Measurements from ENCODE around the gene NCAPD3. TPM values are rescaled to one million over a fixed set of nuclear protein-coding genes. Genes with fewer than 3 reads are reported as not detected.

Gene NCAPD3
- total RNA-seq, 1 experiment from 2014 or later: 52.2 TPM

DNA sequence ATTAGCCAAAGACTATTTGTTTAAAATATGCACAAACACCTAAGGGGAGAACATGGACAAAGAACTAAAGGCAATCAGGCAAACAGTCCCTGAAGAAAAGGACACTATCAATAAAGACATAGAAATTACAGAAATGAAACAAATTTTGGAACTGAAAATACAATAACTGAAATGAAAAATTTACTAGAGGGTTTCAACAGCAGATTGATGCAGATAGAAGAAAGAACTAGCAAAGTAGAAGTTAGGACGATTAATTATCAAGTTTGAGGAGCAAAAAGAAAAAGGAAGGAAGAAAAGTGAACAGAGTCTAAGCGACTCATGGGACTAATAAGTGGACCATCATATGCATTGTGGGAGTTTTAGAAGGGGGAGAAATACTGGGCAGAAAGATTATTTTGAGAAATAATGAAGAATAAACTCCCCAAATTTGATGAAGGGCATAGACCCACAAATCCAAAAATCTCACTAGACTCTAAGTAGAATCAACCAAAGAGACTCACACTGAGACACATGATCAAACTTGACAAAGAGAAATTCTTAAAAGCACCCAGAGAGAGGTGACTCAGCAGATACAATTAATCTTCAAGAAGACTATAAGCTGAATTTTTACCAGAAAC, 92.0 kb downstream of the NCAPD3 start:
- Histone ChIP-seq H2BK12ac (ENCODE audit: insufficient read length, low read depth, low read length) (no peak overlapping the region), H3K14ac (ENCODE audit: insufficient read depth, low read length) (no peak overlapping the region), H2BK120ac (ENCODE audit: low read depth, low read length, poor library complexity, severe bottlenecking) (no peak overlapping the region), H4K8ac (replicated peaks; ENCODE audit: insufficient read length, low read depth, low read length) (no peak overlapping the region), H3K79me2 (ENCODE audit: insufficient read depth, low read length) (peaks cover 2% of the 10 kb centered on the region; the same call in 1 of the 2 replicates), H2BK15ac (ENCODE audit: low read depth, low read length) (no peak overlapping the region), H3K4me1 (ENCODE audit: insufficient read depth, low read length) (no peaks in the 10 kb centered on the region), H3K23me2 (ENCODE audit: insufficient read length, low read depth, low read length, poor library complexity, severe bottlenecking) (no peaks in the 10 kb centered on the region), H4K91ac (ENCODE audit: insufficient read length, low read depth, low read length) (no peak overlapping the region), H3K27ac (ENCODE audit: insufficient read length, low read depth, low read length) (no peak overlapping the region), H3K18ac (ENCODE audit: insufficient read length, low read depth, low read length) (no peak overlapping the region), H3K9me3 (ENCODE audit: control insufficient read depth, low read depth, low read length) (no peaks in the 10 kb centered on the region), H3K4ac (ENCODE audit: low read depth, low read length) (no peak overlapping the region), H4K5ac (ENCODE audit: insufficient read length, low read depth, low read length) (no peak overlapping the region), H2BK20ac (ENCODE audit: low read depth, low read length, poor library complexity, severe bottlenecking) (no peak overlapping the region), H3K23ac (ENCODE audit: insufficient read length, low read depth, low read length) (no peak overlapping the region), H3K9ac (ENCODE audit: extremely low read depth, insufficient read length, low read length) (no peak overlapping the region), H2AFZ (ENCODE audit: low read length) (no peak overlapping the region), H3K79me1 (ENCODE audit: insufficient read depth, low read depth, low read length, poor library complexity, severe bottlenecking) (no peaks in the 10 kb centered on the region), H3K56ac (ENCODE audit: insufficient read length, low read depth, low read length) (no peak overlapping the region), H3T11ph (ENCODE audit: low read length) (no peak overlapping the region), H3K27me3 (ENCODE audit: insufficient read depth, low read length) (no peaks in the 10 kb centered on the region), H3K4me2 (ENCODE audit: insufficient read depth, insufficient read length, low read length) (no peak overlapping the region), H2BK5ac (ENCODE audit: insufficient read length, low read length) (no peak overlapping the region), H2AK5ac (ENCODE audit: insufficient read length, low read length) (no peak overlapping the region), H4K20me1 (ENCODE audit: control insufficient read depth, insufficient read depth, insufficient read length) (no peaks in the 10 kb centered on the region)
- TF ChIP-seq CTCF (conservative IDR thresholded peaks at IDR 0.05): no peak
- Mint-ChIP-seq H3K27me3 (ENCODE audit: low read depth) (no peaks in the 10 kb centered on the region), H3K27ac (no peak overlapping the region), H3K4me3 (no peak overlapping the region), H3K9me3 (peaks cover 30 to 45% of the 10 kb centered on the region in 2 experiments), H3K4me1 (peaks cover 9 to 10% of the 10 kb centered on the region in 2 experiments), H3K36me3 (ENCODE audit: insufficient read depth in 1 of 3, low read depth in 3 of 3) (peaks cover 13 to 50% (median 48%) of the 10 kb centered on the region in 3 experiments)
- no peak for DNase-seq
- WGBS (ENCODE audit: extremely low coverage, insufficient read length, low lambda C conversion rate): no CpG with 5 or more reads among the region's 2 CpGs
